Hematopoietic multipotent progenitor cell treated with erythropoietin and hydrocortisone succinate and interleukin-3 and kit ligand, for 8 days (in vitro differentiated cells): ENCODE data around the gene EEF2.
"Not testable (repeated sequence)": the region's sequence is repeated elsewhere in the genome, so short reads cannot be mapped to it uniquely, and the experiment has no call there.

Experiments
- DNase-seq: peaks from one replicate; pipeline ENCODE4 v3.0.0-alpha.2; 2015

EEF2 gene

DNA sequence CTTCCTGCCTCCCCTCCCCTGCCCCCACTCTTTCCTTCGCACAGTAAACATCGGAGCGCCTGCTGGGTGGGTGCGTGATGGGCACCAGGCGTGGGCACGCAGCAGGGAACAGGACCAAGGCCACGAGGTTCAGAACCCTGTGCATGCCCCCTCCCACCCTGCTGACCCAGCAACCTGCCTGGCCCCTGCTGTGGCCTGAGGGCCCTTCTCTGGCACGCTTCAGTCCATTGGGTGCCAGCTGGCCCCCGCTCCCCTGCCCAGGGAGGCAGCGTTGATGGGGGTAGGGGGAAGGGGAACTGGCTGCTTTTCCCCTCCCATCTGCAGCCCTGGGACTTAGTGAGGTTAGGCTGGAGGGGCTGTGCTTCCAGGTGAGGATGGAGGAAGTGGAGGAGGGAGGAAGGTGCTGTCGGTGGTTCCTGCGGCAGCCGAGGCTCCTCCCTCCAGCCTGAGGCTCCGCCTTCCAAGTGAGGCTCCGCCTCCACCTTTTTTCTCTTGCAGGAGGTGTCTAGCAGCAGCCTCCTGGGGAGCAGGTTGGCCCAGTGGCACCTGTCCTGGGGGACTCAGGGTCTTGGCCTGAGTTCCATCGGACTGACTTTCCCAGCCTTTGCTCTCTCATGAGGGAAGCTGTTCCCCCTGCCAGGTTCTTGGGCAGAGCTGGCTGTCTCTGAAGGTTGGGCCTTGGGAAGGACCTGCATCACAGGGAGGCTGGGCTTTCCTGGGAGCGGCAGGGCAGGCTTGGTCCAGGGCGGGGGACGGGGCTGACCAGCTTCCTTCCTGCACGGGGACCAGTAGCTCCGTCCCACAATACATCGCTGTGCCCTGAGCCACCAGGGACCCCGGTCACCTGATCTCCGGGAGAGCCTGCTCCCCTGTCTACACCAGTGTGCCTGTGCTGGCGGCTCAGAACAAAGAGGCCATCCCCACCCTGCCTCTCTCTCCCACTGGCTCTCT is 29.6 kb upstream of the EEF2 start:
- DNase-seq, result no peak

DNA sequence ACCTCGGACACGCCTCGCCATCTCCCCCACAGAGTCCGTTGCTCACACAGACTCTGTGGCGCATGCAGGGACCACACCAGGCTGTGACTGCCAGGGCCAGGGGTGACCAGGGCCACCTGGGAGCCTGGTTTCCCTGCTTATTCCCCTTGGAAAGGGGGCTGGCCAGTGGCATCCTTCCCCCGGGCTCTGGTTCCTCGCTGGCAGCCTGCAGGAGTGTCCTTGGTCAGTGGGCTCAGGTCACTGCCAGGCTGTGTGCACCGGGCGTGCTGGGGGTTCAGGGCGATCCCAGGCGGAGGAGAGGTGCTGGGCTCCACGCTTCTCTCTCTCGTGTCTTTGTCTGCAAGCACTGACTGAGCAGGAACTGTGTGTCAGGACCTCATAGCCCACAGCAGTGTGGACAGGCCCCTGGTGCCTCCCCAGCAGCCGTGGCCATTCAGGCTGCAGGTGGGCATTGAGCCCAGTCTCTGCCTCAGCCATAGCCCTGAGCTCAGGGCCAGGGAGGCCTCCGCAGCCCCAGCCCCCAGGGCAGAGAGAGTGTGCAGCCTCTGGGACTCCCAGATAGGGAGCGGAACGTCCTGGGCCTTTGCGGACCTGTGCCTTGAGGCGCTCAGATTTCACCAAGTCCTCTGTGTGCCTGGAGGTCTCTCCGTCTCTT is 28.8 kb upstream of the EEF2 start:
- DNase-seq, result no peak

DNA sequence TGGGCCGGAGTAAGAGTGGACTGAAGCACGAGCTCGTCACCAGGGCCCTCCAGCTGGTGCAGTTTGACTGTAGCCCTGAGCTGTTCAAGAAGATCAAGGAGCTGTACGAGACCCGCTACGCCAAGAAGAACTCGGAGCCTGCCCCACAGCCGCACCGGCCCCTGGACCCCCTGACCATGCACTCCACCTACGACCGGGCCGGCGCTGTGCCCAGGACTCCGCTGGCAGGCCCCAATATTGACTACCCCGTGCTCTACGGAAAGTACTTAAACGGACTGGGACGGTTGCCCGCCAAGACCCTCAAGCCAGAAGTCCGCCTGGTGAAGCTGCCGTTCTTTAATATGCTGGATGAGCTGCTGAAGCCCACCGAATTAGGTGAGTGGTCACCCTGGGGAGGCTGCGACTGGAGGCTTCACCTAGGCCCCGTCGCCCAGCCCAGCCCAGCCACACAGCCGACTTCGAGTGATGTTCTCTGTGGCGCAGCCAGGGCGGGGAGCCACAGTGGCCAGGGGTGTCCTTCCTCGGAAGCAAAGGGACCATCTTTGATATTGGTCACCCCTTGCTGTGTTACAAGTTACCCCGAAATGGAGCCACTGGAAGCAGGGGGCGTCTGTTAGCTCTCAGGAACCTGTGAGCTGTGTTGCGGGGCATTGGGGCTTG is 27.8 kb upstream of the EEF2 start:
- no peak for DNase-seq

DNA sequence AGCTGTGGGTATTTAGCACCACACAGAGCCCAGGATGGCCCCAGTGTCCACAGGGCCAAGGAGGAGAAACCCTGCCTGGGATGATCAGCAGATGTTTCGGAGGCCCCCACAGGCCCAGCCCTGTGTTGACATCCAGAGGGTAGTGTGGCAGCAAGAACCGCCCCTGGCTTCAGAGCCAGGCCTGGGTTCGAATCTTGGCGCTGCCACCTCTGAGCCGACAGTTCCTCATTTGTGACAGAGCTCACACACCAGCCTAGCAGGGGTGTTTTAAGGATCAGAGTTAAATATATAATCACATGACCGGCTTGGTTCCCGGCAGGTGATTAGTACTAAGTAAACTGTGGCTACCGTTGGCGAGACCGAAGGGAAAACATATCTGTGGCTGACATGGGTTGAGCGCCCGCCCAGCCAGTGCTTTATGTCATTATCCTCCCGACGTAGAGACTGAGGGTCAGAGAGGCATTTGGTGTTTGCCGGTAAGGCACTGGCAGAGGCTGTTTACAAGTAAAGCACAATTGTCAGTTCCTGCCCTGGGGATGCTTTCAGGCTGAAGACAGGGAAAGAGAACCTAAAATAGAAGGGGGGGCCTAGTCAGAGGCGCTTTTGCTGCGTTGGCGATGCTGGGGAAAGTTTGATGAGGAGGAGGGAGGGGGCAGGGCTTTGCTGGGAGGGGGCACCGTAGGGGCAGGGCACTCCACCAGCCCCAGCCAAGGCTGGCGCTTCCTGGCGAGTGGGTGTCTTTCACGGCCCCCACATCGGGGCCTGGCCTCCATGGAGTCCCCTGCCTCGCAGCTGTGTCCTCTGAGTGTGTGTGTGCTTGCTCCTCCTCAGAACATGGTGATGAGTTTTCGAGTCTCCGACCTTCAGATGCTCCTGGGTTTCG is 27.1 kb upstream of the EEF2 start:
- DNase-seq, result no peak

DNA sequence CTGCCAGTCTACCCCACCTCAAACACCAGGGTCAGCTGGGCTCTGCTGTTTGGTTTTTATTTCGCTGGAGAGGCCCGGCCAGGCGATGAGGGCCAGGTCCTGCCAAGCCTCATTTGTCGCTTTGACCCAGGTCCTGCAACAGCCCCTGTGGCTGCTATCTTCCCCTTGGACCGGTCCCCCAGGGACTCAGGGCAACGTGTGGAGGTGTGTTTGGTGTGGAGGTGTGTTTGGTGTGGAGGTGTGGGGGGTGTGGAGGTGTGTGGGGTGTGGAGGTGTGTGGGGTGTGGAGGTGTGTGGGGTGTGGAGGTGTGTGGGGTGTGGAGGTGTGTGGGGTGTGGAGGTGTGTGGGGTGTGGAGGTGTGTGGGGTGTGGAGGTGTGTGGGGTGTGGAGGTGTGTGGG is 26.2 kb upstream of the EEF2 start:
- not testable (repeated sequence) for DNase-seq

DNA sequence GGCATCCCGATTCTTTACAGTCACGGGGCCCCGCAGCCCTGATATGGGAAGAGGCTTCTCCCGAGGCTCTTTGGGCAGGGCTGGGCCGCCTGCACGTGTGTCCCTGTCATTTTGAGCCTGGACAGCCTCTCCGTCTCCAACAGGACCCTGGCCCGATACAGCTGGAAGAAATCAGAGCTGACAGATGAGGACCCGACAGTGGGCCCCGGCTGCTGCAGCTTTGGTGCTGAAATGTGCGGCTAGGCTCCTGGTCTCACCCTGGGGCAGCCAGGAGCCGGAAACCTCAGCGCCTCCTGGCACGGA is 25.5 kb upstream of the EEF2 start:
- no peak for DNase-seq

DNA sequence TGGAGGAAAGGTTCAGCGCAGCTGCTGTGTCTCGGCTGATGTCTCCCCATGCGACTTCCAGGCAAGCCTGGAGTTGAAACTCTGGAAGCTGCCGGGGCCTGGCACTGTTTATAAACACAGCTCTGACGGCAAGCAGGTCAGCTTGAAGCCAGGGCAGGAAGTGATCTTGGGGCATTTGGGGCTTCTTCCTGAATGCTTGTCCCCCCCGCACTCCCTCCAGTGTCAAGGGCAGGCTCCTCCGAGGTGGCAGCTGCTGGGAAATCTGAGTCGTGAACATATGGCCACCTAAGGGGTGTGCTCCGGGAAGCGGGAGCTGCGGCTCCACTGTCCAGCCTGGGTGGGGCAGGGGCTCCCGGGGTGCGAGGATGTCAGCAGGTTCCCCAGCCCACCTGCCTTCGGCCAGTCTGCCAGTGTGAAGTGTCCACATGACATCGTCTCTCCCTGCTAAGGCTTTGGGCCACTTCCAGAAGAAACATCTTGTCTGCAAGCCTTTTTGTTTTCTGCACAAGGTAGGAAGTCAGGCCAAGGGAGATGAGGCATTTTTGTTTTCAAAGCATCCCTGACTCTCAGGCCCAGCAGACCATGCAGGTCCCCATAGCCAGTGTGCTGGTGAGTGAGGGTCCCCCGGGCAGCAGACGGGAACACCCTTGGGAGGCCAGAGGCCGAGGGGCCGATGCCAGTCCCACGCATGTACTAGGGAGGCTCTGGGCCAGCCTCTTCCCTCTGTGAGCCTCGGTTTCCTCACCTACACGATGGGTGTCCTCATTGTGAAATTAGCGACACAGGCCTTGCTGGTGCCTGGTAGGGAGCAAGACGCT is 24.9 kb upstream of the EEF2 start:
- no peak for DNase-seq

DNA sequence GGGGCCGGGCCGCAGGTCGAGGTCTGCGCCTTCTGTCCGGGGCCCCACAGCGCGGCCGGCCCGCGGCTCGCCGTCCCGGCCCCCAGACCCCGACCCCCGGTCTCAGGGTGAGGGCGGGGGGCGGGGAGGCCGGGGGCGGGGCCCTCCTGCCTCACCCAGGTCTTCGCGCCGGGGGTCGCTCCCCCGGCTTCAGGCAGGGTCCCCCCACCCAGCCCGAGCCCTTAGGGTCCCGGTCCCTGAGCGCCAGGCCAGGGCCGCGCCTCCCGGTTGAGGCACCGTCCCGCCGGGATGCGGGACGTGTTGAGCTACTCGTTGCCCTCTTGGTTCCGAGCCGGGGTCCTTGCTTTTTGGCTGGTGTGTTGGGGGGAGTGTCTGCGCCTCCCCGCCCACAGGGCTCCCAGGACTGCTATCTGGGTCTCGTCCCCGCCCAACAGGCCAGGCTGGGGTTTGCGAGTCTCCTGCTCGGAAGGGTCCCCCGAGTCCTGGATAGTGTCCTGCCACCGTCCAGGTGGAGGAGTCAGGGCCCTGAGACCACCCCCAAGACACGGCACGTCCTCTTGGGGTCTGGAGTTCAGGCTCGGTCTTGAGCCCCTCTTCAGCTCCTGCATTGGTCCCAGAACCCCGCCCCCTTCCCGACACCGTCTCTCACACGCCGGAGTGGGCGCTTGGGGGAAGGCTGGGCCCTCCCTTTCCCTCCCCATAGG is 22.7 kb upstream of the EEF2 start:
- peak; percentile 49 for DNase-seq

DNA sequence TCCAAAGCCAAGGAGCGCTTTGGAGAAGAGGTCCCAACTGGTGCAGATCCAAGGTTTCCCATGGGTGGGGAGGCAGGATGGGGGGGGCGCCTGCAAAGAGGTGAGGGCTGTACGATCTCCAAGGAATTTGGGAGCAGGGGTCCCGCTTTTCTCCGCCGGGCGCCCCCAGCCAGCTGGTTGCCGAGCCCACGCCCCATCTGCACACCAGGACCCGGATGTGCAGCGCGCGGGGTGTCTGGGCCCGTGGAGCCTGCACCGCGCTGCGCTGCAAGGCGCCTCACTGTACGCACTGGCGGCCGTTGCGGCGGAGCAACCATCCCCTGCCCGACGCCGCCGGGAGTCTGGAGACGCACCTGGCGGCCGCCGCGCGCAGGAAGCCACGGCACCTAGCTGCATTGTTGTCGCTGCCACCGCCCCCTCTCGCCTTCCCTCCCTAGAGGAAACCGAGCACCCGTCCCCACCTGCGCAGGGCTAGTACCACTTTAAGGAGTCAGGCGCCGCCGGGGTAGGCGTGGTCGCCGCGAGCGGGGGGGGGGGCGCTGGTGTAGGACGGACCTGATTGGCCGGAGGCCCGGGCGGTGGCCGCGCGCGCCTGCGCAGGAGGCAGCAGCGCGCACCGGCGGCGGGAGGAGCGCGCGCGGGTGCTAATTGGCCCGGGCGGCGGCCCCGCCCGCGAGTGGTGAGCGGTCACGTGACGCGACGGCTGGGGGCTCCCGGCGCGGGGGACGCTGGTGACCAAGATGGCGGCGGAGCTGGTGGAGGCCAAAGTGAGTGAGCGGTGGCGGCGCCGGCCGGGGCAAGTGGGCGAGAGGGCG is 22.0 kb upstream of the EEF2 start, which contains the start of gene PIAS4:
TSS of gene PIAS4 (plus strand) at position 716 of the 815 bp plus-strand sequence. CDS start at position 741, 25 bp downstream.
- peak; percentile 95 for DNase-seq

DNA sequence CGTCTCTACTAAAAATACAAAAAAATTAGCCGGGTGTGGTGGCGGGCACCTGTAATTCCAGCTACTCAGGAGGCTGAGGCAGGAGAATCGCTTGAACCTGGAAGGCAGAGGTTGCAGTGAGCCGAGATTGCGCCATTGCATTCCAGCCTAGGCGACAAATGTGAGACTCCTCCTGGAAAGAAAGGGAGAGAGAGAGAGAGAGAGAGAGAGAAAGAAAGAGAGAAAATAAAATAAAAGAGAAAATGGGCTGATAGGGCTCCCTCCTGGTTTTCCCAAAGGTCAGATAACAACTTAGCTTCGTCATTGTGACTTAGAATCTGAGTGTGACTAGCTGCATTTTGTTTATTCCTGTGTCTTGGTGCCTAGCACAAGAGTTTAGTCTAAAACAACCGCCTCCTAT is 20.2 kb upstream of the EEF2 start:
- peak; percentile 26 for DNase-seq

DNA sequence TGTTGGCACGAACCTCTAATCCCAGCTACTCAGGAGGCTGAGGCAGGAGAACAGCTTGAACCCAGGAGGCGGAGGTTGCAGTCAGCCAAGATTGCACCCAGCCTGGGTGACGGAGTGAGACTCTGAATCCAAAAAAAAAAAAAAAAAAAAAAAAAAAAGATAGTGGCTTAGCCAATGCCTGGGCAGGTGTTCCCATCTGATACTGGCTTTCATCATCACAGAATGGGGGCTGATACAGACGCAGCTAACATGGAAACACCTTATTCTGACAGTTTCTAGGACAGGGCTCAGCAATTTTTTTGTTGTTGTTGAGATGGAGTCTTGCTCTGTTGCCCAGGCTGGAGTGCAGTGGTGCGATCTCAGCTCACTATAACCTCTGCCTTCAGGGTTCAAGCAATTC is 15.5 kb upstream of the EEF2 start:
- peak; percentile 43 for DNase-seq

DNA sequence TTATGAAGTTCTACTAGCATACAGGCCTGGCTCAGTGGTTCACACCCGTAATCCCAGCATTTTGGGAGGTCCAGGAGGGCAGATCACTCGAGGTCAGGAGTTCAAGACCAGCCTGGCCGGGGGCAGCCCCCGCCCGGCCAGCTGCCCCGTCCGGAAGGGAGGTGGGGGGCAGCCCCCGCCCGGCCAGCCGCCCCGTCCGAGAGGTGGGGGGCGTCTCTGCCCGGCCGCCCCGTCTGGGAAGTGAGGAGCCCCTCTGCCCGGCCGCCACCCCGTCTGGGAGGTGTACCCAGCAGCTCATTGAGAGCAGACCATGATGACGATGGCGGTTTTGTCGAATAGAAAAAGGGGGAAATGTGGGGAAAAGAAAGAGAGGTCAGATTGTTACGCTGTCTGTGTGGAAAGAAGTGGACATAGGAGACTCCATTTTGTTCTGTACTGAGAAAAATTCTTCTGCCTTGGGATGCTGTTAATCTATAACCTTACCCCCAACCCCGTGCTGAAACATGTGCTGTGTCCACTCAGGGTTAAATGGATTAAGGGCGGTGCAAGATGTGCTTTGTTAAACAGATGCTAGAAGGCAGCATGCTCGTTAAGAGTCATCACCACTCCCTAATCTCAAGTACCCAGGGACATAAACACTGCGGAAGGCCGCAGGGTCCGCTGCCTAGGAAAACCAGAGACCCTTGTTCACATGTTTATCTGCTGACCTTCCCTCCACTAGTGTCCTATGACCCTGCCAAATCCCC is 13.6 kb upstream of the EEF2 start:
- DNase-seq, result not testable (repeated sequence)

DNA sequence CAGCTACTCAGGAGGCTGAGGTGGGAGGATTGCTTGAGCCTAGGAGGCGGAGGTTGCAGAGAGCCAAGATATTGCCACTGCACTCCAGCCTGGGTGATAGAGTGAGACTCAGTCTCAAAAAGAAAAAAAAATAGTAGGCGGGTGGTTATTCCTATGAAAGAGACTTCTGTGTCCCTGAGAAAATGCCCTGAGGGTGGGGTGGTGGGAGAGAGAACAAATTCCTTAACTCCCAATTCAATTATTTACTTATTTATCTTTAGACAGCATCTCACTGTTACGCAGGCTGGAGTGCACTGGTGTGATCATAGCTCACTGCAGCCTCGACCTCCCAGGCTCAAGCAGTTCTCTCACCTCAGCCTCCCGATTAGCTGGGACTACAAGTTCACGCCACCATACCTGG is 10.3 kb upstream of the EEF2 start:
- no peak for DNase-seq

DNA sequence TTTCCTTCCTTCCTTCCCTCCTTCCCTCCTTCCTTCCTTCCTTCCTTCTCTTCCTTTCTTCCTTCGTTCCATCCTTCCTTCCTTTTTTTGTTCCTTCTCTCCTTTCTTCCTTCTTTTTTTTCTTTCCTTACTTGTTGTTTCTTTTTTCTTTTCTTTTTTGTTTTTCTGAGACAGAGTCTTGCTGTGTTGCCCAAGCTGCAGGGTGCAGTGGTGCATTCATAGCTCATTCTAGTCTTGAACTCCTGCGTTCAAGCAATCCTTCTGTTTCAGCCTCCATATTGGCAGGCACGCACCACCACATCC is 5.5 kb upstream of the EEF2 start:
- DNase-seq, result no peak

DNA sequence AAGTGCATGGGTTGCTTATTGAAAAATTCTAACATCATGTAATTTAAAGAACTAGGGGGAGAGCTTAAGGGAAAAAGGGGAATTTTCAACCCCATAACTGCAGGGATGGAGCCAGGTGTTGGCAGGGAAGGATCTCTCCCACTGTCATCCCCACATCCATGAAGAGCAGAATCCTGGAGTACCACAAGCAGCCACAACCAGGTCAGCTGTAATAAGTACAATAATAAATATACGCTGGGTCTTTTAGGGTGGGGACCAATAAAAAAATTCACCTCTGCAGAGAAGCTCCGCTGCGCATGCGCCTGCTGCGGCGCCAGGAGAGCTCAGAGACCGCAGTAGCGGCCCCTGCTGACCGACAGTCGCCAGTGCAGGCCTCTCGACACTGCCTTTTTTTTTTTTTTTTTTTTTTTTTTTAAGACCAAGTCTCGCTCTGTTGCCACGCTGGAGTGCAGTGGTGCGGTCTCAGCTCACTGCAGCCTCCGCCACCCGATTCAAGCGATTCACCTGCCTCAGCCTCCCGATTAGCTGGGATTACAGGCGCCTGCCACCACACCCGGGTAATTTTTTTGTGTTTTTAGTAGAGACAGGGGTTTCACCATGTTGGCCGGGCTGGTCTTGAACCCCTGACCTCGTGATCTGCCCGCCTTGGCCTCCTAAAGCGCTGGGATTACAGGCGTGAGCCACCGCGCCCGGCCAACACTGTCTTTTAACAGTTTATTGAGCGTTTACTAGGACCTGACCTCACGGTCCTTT is 2.5 kb upstream of the EEF2 start:
- peak; percentile 91 for DNase-seq

DNA sequence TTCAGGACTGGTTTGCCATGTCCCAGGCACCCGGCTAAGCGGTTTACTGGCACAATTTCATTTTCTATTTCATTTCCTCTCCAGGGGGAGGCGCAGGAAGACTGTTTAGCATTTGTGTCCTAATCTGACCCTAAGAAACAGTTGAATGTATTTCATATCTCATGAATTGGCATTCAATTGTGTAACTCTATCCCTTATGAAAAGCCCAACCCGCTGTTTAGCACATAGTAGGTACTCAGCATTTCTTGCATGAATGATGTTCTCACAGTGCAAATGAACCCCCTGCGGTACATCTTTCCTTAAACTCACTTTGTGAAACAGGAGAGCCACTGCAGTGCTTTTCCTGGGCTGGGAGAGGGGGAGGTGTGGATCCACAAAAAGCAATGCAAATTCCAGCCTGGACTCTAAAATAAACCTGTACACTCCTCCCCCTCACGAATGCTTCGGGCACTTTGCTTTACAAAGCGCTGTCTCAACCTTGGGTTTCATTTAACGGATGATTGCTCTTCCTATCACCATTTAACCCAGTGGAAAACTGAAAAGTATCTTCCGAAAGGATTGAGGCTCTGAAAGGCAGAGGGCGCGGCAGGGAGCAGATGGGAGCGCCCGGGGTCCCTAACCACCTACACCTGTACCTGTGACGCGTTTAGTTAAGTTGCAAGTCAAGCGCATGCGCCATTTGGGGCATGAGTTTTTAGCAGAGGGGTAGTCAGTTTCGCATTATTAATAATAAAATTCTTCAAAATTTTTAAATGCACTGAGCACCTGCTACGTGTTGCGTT is 1.2 kb upstream of the EEF2 start:
- peak; percentile 92 for DNase-seq

DNA sequence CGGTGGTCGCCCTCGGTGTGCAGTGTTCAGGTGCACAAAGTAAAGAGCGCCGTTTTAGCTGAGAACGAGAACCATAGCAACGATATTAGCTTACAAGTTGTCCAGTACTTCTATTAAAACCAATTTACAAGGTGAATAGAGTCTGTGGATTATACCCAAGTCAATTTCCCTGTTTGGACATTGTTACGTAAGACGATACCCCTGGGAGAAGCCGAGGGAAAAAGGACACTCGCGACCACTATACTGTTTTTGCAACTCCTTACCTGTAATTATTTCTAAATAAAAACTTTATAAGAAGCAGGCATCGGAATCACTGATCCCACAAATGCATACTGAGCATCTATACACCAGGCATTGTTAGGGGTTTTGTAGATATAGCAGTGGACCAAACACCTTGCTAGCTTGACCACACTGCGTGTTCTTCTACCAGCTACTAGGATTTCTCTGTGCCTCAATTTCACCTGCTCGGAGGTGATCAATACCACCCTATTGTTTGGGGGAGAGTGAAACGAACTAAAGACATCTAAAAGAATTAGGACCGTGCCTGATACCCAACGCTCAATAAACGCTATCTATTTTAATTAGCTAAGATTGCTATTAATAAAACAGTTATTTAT is 488 bp upstream of the EEF2 start:
- DNase-seq, result peak; percentile 32

DNA sequence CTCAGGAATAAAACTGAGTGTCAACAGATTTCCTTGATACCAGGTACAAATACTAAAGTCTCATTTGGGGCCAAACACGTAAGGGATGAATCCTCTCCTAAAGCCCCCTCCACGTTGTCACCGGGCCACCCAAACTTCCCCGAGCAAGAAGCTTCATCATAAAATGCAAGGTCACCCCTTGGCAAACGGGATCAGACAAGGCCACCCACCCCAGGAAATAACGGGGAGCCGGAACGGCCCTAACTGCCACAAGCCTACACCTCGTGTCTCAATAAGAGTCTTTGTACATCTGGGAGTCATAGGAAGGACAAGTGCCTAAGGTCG is 717 bp downstream of the EEF2 start:
- peak; percentile 26 for DNase-seq
